Sigmoid colon (tissue), 7 donors: ENCODE measurements around the gene RGMB. TPM values are rescaled to one million over a fixed set of nuclear protein-coding genes. Genes with fewer than 3 reads are reported as not detected.
A peak's percentile ranks its signal among the peaks of the same experiment; 100 is the strongest.

Experiments
- DNase-seq: peaks from one replicate; pipeline ENCODE4 v3.0.0-alpha.2; 2019
- H3K27ac ChIP-seq, 4 donors: fragments of 200-600 bp; sonication (generic); one replicate each; pipeline ENCODE4 v1.5.1; 2016 to 2019; ENCODE audit warnings: mild to moderate bottlenecking in 1 of 4
- H3K27me3 ChIP-seq, 3 donors: fragments of 200-600 bp; sonication (generic); one replicate each; pipeline ENCODE4 v1.5.1; 2019; ENCODE audit warnings: mild to moderate bottlenecking in 1 of 3
- H3K36me3 ChIP-seq, 4 donors: fragments of 200-600 bp; sonication (generic); one replicate each; pipeline ENCODE4 v1.5.1; 2016 to 2019
- H3K4me1 ChIP-seq, 4 donors: fragments of 200-600 bp; sonication (generic); one replicate each; pipeline ENCODE4 v1.5.1; 2017 to 2019
- H3K4me3 ChIP-seq, 4 donors: fragments of 200-600 bp; sonication (generic); one replicate each; pipeline ENCODE4 v1.5.1; 2017 to 2019; ENCODE audit warnings: mild to moderate bottlenecking in 2 of 4, moderate library complexity in 1 of 4
- H3K9me3 ChIP-seq, 4 donors: fragments of 200-600 bp in 3 of 4; sonication (generic) in 3 of 4; one replicate each; pipeline versions ENCODE4 v1.5.1 to v1.6.1; 2013 to 2019
- CTCF ChIP-seq, 4 experiments: fragments of 450-650 bp in 3 of 4; fragments of 200-600 bp in 1 of 4; IDR thresholded peaks; one replicate each; pipeline ENCODE4 v1.5.1; 2016 to 2019; ENCODE audit warnings: antibody characterized with exemption in 4 of 4, mild to moderate bottlenecking in 3 of 4, moderate library complexity in 2 of 4
- EP300 ChIP-seq, 4 donors: sonication (generic); formaldehyde crosslinking; IDR thresholded peaks; one replicate each; pipeline ENCODE4 v1.6.1; 2017; ENCODE audit warnings: antibody characterized with exemption in 4 of 4
- POLR2A ChIP-seq, 2 donors: fragments of 450-650 bp; IDR thresholded peaks; one replicate each; pipeline ENCODE4 v1.6.1; 2016; ENCODE audit warnings: antibody characterized with exemption in 2 of 2, mild to moderate bottlenecking in 2 of 2, moderate library complexity in 2 of 2
- POLR2AphosphoS5 ChIP-seq, 4 donors: sonication (generic); formaldehyde crosslinking; IDR thresholded peaks; one replicate each; pipeline ENCODE4 v1.6.1; 2017; ENCODE audit warnings: antibody characterized with exemption in 4 of 4
- WGBS, 2 donors: extraction: QIAGEN DNeasy Blood & Tissue Kit; methylation state at CpG; one replicate each; pipeline ENCODE4 v1.1.7; 2013; 5-methylcytosine and 5-hydroxymethylcytosine counted together
- intact Hi-C: fragments of 100-400 bp; cut with DNase I; formaldehyde crosslinking; loops from one replicate; pipeline ENCODE4 v1.15.1; 2023
- polyA plus RNA-seq, 3 donors: library from polyadenylated mRNA; stranded (reverse); fragments of 200-250 nt; gene quantifications; one replicate each; pipeline ENCODE4 v1.2.3, GENCODE V29; 2013
- total RNA-seq, 4 donors: library from RNA; depleted of rRNA; stranded (reverse); fragments of >200 nt; gene quantifications; one replicate each; pipeline ENCODE4 v1.1.0, GENCODE V29; 2016
- donor health status: healthy with polysubstance abuse.
- donor health status: Bipolar disorder and iron deficiency.
- donor health status: healthy.

RGMB gene
- total and polyA plus RNA-seq, 7 donors: 3.7 to 32.1 (median 25.0) TPM

GRCh38 chr5:98786191-98786853 lies 12.9 kb downstream of the RGMB start:
- Histone ChIP-seq H3K9me3 (no peaks in the 10 kb centered on the region), H3K27me3 (no peaks in the 10 kb centered on the region), H3K36me3 (peaks cover 0 to 5% (median 0%) of the 10 kb centered on the region in 4 donors), H3K27ac (peak overlapping the region in 2 of 4 donors; percentile 8 to 16), H3K4me3 (no peak overlapping the region), H3K4me1 (peaks cover 0 to 64% (median 41%) of the 10 kb centered on the region in 4 donors)
- TF ChIP-seq EP300 (IDR thresholded peaks at IDR 0.05) (no peak), CTCF (IDR thresholded peaks at IDR 0.05) (no peak), POLR2AphosphoS5 (IDR thresholded peaks at IDR 0.05) (no peak), POLR2A (IDR thresholded peaks at IDR 0.05) (no peak)
- intact Hi-C loops: no loop called here
- 9 to 48% methylated on average over 4 of the region's 4 CpGs for WGBS, 2 donors
- DNase-seq: no peak

GRCh38 chr5:98787131-98787719 lies 13.8 kb downstream of the RGMB start:
- 19 to 61% methylated on average over 5 of the region's 5 CpGs for WGBS, 2 donors
- Histone ChIP-seq H3K27ac (peak overlapping the region; percentile 8 to 50 (median 30)), H3K27me3 (no peaks in the 10 kb centered on the region), H3K4me3 (no peak overlapping the region), H3K36me3 (peaks cover 0 to 5% (median 0%) of the 10 kb centered on the region in 4 donors), H3K4me1 (peaks cover 0 to 64% (median 45%) of the 10 kb centered on the region in 4 donors), H3K9me3 (no peaks in the 10 kb centered on the region)
- no peak for DNase-seq
- no peak for TF ChIP-seq EP300 (IDR thresholded peaks at IDR 0.05)
- no peak for TF ChIP-seq POLR2A (IDR thresholded peaks at IDR 0.05)
- TF ChIP-seq CTCF (IDR thresholded peaks at IDR 0.05): no peak
- no peak for TF ChIP-seq POLR2AphosphoS5 (IDR thresholded peaks at IDR 0.05)
- intact Hi-C loops: no loop called here

GRCh38 chr5:98789029-98789428 lies 15.6 kb downstream of the RGMB start:
- intact Hi-C loops: no loop called here
- H3K4me1 ChIP-seq: peaks cover 0 to 61% (median 43%) of the 10 kb centered on the region in 4 donors
- no peak overlapping the region for H3K4me3 ChIP-seq
- WGBS, 2 donors: 24 to 75% methylated on average over 3 of the region's 3 CpGs
- DNase-seq: no peak
- no peaks in the 10 kb centered on the region for H3K9me3 ChIP-seq
- TF ChIP-seq CTCF (IDR thresholded peaks at IDR 0.05): no peak
- TF ChIP-seq POLR2AphosphoS5 (IDR thresholded peaks at IDR 0.05): no peak
- TF ChIP-seq POLR2A (IDR thresholded peaks at IDR 0.05): no peak
- H3K27ac ChIP-seq: peak overlapping the region in 1 of 4 donors; percentile 12
- H3K27me3 ChIP-seq: no peaks in the 10 kb centered on the region
- H3K36me3 ChIP-seq: peaks cover 0 to 18% (median 3%) of the 10 kb centered on the region in 4 donors

- Histone ChIP-seq H3K4me1 (peaks cover 0 to 44% (median 28%) of the 10 kb centered on the region in 4 donors), H3K27me3 (no peaks in the 10 kb centered on the region), H3K9me3 (no peaks in the 10 kb centered on the region), H3K27ac (peak overlapping the region in 3 of 4 donors; percentile 21 to 53 (median 35)), H3K36me3 (peaks cover 0 to 19% (median 6%) of the 10 kb centered on the region in 4 donors), H3K4me3 (no peak overlapping the region)
- WGBS, 2 donors: 27 to 66% methylated on average over 7 of the region's 7 CpGs
- DNase-seq: no peak
- intact Hi-C loops: no loop called here
- no peak for TF ChIP-seq POLR2AphosphoS5 (IDR thresholded peaks at IDR 0.05)
- no peak for TF ChIP-seq EP300 (IDR thresholded peaks at IDR 0.05)
- TF ChIP-seq CTCF (IDR thresholded peaks at IDR 0.05): no peak
Observed at GRCh38 chr5:98791001-98791519, 17.6 kb downstream of the RGMB start.
